GM18861 (cell line): ENCODE data around the gene RAVER1.

ENCODE experiments used
- ATAC-seq: cut with Tn5 transposase; IDR thresholded peaks from one replicate; pipeline ENCODE4 v1.9.1; 2021; ENCODE audit not compliant: unreplicated experiment

The RAVER1 gene

GRCh38 chr19:10318807-10319682 lies 14.3 kb downstream of the RAVER1 start:
- ATAC-seq = no peak

- no peak for ATAC-seq
These were observed 15.4 kb downstream of the RAVER1 start for GRCh38 chr19:10317857-10318462.

- no peak for ATAC-seq
These were observed 16.1 kb downstream of the RAVER1 start for GRCh38 chr19:10317045-10317856.

- ATAC-seq = no peak
These were observed 16.9 kb downstream of the RAVER1 start for GRCh38 chr19:10316229-10317044.

- peak; percentile 72 for ATAC-seq
These were observed 17.8 kb downstream of the RAVER1 start, which contains the start of gene FDX2 for GRCh38 chr19:10315335-10316214. Gene FDX2, minus strand, starts transcription at chr19:10316015. Its CDS starts 19 bp downstream, at chr19:10315996.

GRCh38 chr19:10309423-10309822 lies 23.9 kb downstream of the RAVER1 start, which contains the start of gene ZGLP1:
Gene ZGLP1, minus strand, starts transcription at chr19:10309815.
- no peak for ATAC-seq

- no peak for ATAC-seq
These were observed 27.0 kb downstream of the RAVER1 start for GRCh38 chr19:10306327-10306726.

GRCh38 chr19:10305139-10305806 lies 28.1 kb downstream of the RAVER1 start:
- ATAC-seq = no peak

GRCh38 chr19:10299545-10300458 lies 33.5 kb downstream of the RAVER1 start:
- ATAC-seq = no peak

GRCh38 chr19:10295847-10296591 lies 37.3 kb downstream of the RAVER1 start:
- ATAC-seq = no peak

GRCh38 chr19:10295305-10295846 lies 38.0 kb downstream of the RAVER1 start:
- ATAC-seq = no peak

GRCh38 chr19:10294368-10294697 lies 39.0 kb downstream of the RAVER1 start:
- ATAC-seq = no peak

GRCh38 chr19:10293637-10294367 lies 39.5 kb downstream of the RAVER1 start:
- ATAC-seq = no peak

- ATAC-seq = no peak
These were observed 40.3 kb downstream of the RAVER1 start for GRCh38 chr19:10292789-10293636.

GRCh38 chr19:10292206-10292788 lies 41.0 kb downstream of the RAVER1 start:
- ATAC-seq = no peak
